Osteoblast (primary cell): ENCODE data around the gene ANO2. TPM values are rescaled to one million over a fixed set of nuclear protein-coding genes. Genes with fewer than 3 reads are reported as not detected.

Experiments
- DNase-seq: peaks from one replicate; pipeline ENCODE4 v3.0.0; 2011; ENCODE audit warnings: low spot score, mixed read lengths; ENCODE audit not compliant: insufficient read length; ENCODE audit errors: missing footprints
- H2AFZ ChIP-seq: 2 replicates; pipeline ENCODE4 v1.6.0; 2011; ENCODE audit warnings: mild to moderate bottlenecking, low read length
- H3K27ac ChIP-seq: 2 replicates; pipeline ENCODE4 v1.5.1; 2011; ENCODE audit warnings: mild to moderate bottlenecking, low read depth, low read length, moderate library complexity
- H3K27me3 ChIP-seq: 2 replicates; pipeline ENCODE4 v1.6.0; 2012; ENCODE audit warnings: mild to moderate bottlenecking, control low read depth, inconsistent platforms, low read length, moderate library complexity; ENCODE audit not compliant: insufficient read depth
- H3K36me3 ChIP-seq: 2 replicates; pipeline ENCODE4 v1.5.1; 2011; ENCODE audit warnings: mild to moderate bottlenecking, low read length, control low read depth, moderate library complexity; ENCODE audit not compliant: insufficient read depth
- H3K4me1 ChIP-seq: 2 replicates; pipeline ENCODE4 v1.5.1; 2011; ENCODE audit warnings: mild to moderate bottlenecking, low read length, control low read depth, moderate library complexity; ENCODE audit not compliant: insufficient read depth
- H3K4me2 ChIP-seq: 2 replicates; pipeline ENCODE4 v1.6.0; 2011; ENCODE audit warnings: mild to moderate bottlenecking, low read length; ENCODE audit not compliant: insufficient read depth
- H3K4me3 ChIP-seq: fragments of 200-600 bp; sonication (generic); 3 replicates; pipeline ENCODE4 v1.5.1; 2012; ENCODE audit warnings: mild to moderate bottlenecking, low read length, inconsistent platforms; ENCODE audit not compliant: insufficient read depth
- H3K79me2 ChIP-seq: 2 replicates; pipeline ENCODE4 v1.6.0; 2012; ENCODE audit warnings: mild to moderate bottlenecking, low read length, control low read depth, inconsistent platforms; ENCODE audit not compliant: insufficient read depth
- H3K9me3 ChIP-seq: 2 replicates; pipeline ENCODE4 v1.5.1; 2011; ENCODE audit warnings: low read depth, low read length, control low read depth
- H4K20me1 ChIP-seq: 2 replicates; pipeline ENCODE4 v1.6.0; 2012; ENCODE audit warnings: mild to moderate bottlenecking, low read length, control low read depth; ENCODE audit not compliant: insufficient read depth
- CTCF ChIP-seq: IDR thresholded peaks from 2 replicates; pipeline ENCODE4 v1.5.1; 2011; ENCODE audit warnings: mild to moderate bottlenecking, low read depth, low read length, moderate library complexity; ENCODE audit errors: extremely low read depth
- total RNA-seq: library from RNA; depleted of rRNA; stranded (reverse); fragments of >200 nt; gene quantifications from 2 replicates; pipeline ENCODE4 v1.2.3, GENCODE V29; 2012

Gene ANO2
- total RNA-seq, 1 donor, result under 0.01 TPM

GRCh38 chr12:5643266-5643665 lies 301.8 kb downstream of the ANO2 start:
- H3K79me2 ChIP-seq, result no peaks in the 10 kb centered on the region

GRCh38 chr12:5637698-5638097 lies 307.4 kb downstream of the ANO2 start:
- DNase-seq, result no peak
- no peak overlapping the region for H2AFZ ChIP-seq
- no peaks in the 10 kb centered on the region for H3K27me3 ChIP-seq
- no peak overlapping the region for H3K4me2 ChIP-seq
- no peaks in the 10 kb centered on the region for H3K79me2 ChIP-seq
- H3K4me3 ChIP-seq, result no peak overlapping the region
- H3K9me3 ChIP-seq, result no peaks in the 10 kb centered on the region
- H3K27ac ChIP-seq, result no peak overlapping the region
- no peaks in the 10 kb centered on the region for H4K20me1 ChIP-seq
- TF ChIP-seq CTCF, result no peak
- H3K36me3 ChIP-seq, result no peaks in the 10 kb centered on the region
- H3K4me1 ChIP-seq, result no peaks in the 10 kb centered on the region

More at GRCh38 chr12:5643266-5643665, 301.8 kb downstream of the ANO2 start:
- no peaks in the 10 kb centered on the region for H3K27me3 ChIP-seq
- H3K4me1 ChIP-seq, result no peaks in the 10 kb centered on the region
- no peak for DNase-seq
- H4K20me1 ChIP-seq, result no peaks in the 10 kb centered on the region
- no peak overlapping the region for H2AFZ ChIP-seq
- no peak overlapping the region for H3K4me2 ChIP-seq
- H3K9me3 ChIP-seq, result no peaks in the 10 kb centered on the region
- TF ChIP-seq CTCF, result no peak
- H3K27ac ChIP-seq, result no peak overlapping the region
- H3K4me3 ChIP-seq, result no peak overlapping the region
- H3K36me3 ChIP-seq, result no peaks in the 10 kb centered on the region

- H3K9me3 ChIP-seq, result no peaks in the 10 kb centered on the region
- H3K27ac ChIP-seq, result no peak overlapping the region
- H4K20me1 ChIP-seq, result no peaks in the 10 kb centered on the region
- no peak overlapping the region for H3K4me2 ChIP-seq
- H3K4me1 ChIP-seq, result no peaks in the 10 kb centered on the region
- no peak overlapping the region for H2AFZ ChIP-seq
- TF ChIP-seq CTCF, result no peak
- H3K79me2 ChIP-seq, result no peaks in the 10 kb centered on the region
- DNase-seq, result no peak
- H3K36me3 ChIP-seq, result no peaks in the 10 kb centered on the region
- H3K27me3 ChIP-seq, result no peaks in the 10 kb centered on the region
- no peak overlapping the region for H3K4me3 ChIP-seq
These were observed 308.2 kb downstream of the ANO2 start for GRCh38 chr12:5636907-5637306.

- no peaks in the 10 kb centered on the region for H3K27me3 ChIP-seq
- H3K4me2 ChIP-seq, result no peak overlapping the region
These were observed 312.0 kb downstream of the ANO2 start for GRCh38 chr12:5633106-5633505.

More at GRCh38 chr12:5633106-5633505, 312.0 kb downstream of the ANO2 start:
- no peaks in the 10 kb centered on the region for H3K36me3 ChIP-seq
- no peak for TF ChIP-seq CTCF
- H3K79me2 ChIP-seq, result no peaks in the 10 kb centered on the region
- no peaks in the 10 kb centered on the region for H3K4me1 ChIP-seq
- no peaks in the 10 kb centered on the region for H4K20me1 ChIP-seq
- H3K9me3 ChIP-seq, result no peaks in the 10 kb centered on the region
- no peak for DNase-seq
- H2AFZ ChIP-seq, result no peak overlapping the region
- H3K4me3 ChIP-seq, result no peak overlapping the region
- no peak overlapping the region for H3K27ac ChIP-seq
